HepG2 (cell line): ENCODE data around the gene PKD1L1. TPM values are rescaled to one million over a fixed set of nuclear protein-coding genes. Genes with fewer than 3 reads are reported as not detected.

Experiments
- ATF1 ChIP-seq: IDR thresholded peaks from 2 replicates; pipeline ENCODE4 v1.6.1; 2016; ENCODE audit warnings: mild to moderate bottlenecking, control low read depth
- DZIP1 ChIP-seq: sonication (generic); formaldehyde crosslinking; IDR thresholded peaks from 2 replicates; pipeline ENCODE4 v1.5.0; 2020; ENCODE audit warnings: mild to moderate bottlenecking, missing genetic modification reagents
- EP300 ChIP-seq, 3 experiments: sonication (generic) in 1 of 3; formaldehyde crosslinking in 1 of 3; IDR thresholded peaks; 2 replicates each; pipeline versions ENCODE4 v1.5.1 to v1.6.1; 2011 to 2020; ENCODE audit warnings: low read depth in 2 of 3, low read length in 2 of 3, borderline replicate concordance in 1 of 3, improper control_type of control experiment in 1 of 3, mild to moderate bottlenecking in 1 of 3, missing genetic modification reagents in 1 of 3, moderate library complexity in 1 of 3
- GFI1 ChIP-seq: sonication (generic); formaldehyde crosslinking; IDR thresholded peaks from 2 replicates; pipeline ENCODE4 v1.5.0; 2020; ENCODE audit warnings: missing genetic modification reagents, mild to moderate bottlenecking, borderline replicate concordance
- HNF4A ChIP-seq: sonication (generic); formaldehyde crosslinking; IDR thresholded peaks from 2 replicates; pipeline ENCODE4 v1.4.0; 2020; ENCODE audit warnings: missing genetic modification reagents
- HNRNPK ChIP-seq: fragments of 200-400 bp; formaldehyde crosslinking; IDR thresholded peaks from 2 replicates; pipeline ENCODE4 v1.6.1; 2018; ENCODE audit warnings: low read length, low read depth, moderate library complexity, mild to moderate bottlenecking; ENCODE audit not compliant: poor library complexity, severe bottlenecking
- HOXA5 ChIP-seq: sonication (generic); formaldehyde crosslinking; IDR thresholded peaks from 2 replicates; pipeline ENCODE4 v1.4.0; 2020; ENCODE audit warnings: missing genetic modification reagents
- IRX3 ChIP-seq: sonication (generic); formaldehyde crosslinking; IDR thresholded peaks from 2 replicates; pipeline ENCODE4 v1.8.1; 2023; ENCODE audit warnings: mild to moderate bottlenecking, low read depth, missing genetic modification reagents, borderline replicate concordance
- MYPOP ChIP-seq: sonication (generic); formaldehyde crosslinking; IDR thresholded peaks from 2 replicates; pipeline ENCODE4 v1.8.1; 2023; ENCODE audit warnings: mild to moderate bottlenecking, moderate library complexity, missing genetic modification reagents
- NR2F6 ChIP-seq, 2 experiments: IDR thresholded peaks; 2 replicates each; pipeline ENCODE4 v1.6.1; 2016; ENCODE audit warnings: antibody characterized with exemption in 1 of 2, mild to moderate bottlenecking in 1 of 2
- PHF20 ChIP-seq: sonication (generic); formaldehyde crosslinking; IDR thresholded peaks from 2 replicates; pipeline ENCODE4 v1.5.0; 2020; ENCODE audit warnings: mild to moderate bottlenecking, missing genetic modification reagents
- RARG ChIP-seq: sonication (generic); formaldehyde crosslinking; IDR thresholded peaks from 2 replicates; pipeline ENCODE4 v1.4.0; 2020; ENCODE audit warnings: low read depth, mild to moderate bottlenecking, missing genetic modification reagents
- TAF15 ChIP-seq: fragments of 200-400 bp; formaldehyde crosslinking; IDR thresholded peaks from one replicate; pipeline ENCODE4 v1.6.1; 2018; ENCODE audit warnings: mild to moderate bottlenecking, low read depth, low read length; ENCODE audit not compliant: poor library complexity, severe bottlenecking
- TBP ChIP-seq: sonication (generic); formaldehyde crosslinking; IDR thresholded peaks from 2 replicates; pipeline ENCODE4 v1.5.0; 2020; ENCODE audit warnings: missing genetic modification reagents
- TERF1 ChIP-seq: sonication (generic); formaldehyde crosslinking; IDR thresholded peaks from 2 replicates; pipeline ENCODE4 v1.8.0; 2022; ENCODE audit warnings: mild to moderate bottlenecking, missing genetic modification reagents, moderate library complexity
- ZBTB4 ChIP-seq: sonication (generic); formaldehyde crosslinking; IDR thresholded peaks from 2 replicates; pipeline ENCODE4 v1.4.0; 2020; ENCODE audit warnings: missing genetic modification reagents, mild to moderate bottlenecking, borderline replicate concordance
- ZNF383 ChIP-seq: sonication (generic); formaldehyde crosslinking; IDR thresholded peaks from 2 replicates; pipeline ENCODE4 v1.4.0; 2020; ENCODE audit warnings: missing genetic modification reagents, mild to moderate bottlenecking, borderline replicate concordance
- ZNF558 ChIP-seq: sonication (generic); formaldehyde crosslinking; IDR thresholded peaks from 2 replicates; pipeline ENCODE4 v1.9.0; 2022; ENCODE audit warnings: mild to moderate bottlenecking, missing genetic modification reagents, borderline replicate concordance
- polyA plus RNA-seq, 8 experiments: library from polyadenylated mRNA; depleted of rRNA in 3 of 8; stranded (reverse) in 7 of 8; unstranded in 1 of 8; fragments of >200 nt; fragmentation: Illumina TruSeq in 4 of 8; extraction: Trizol in 4 of 8; gene quantifications; 2 replicates each; pipeline versions ENCODE4 v1.2.1 to v1.2.3, GENCODE V29; 2011 to 2016; ENCODE audit warnings: low read depth in 4 of 8, missing spikeins in 1 of 8, mixed read lengths in 1 of 8; ENCODE audit not compliant: insufficient read depth in 1 of 8
- total RNA-seq, 5 experiments: library from RNA; depleted of rRNA; stranded (reverse); fragments of >200 nt; fragmentation: Illumina TruSeq; extraction: Trizol; gene quantifications; 2 replicates each; pipeline ENCODE4 v1.2.3, GENCODE V29; 2016; ENCODE audit warnings: low read depth in 1 of 5

PKD1L1 gene
- total and polyA plus RNA-seq, 2 of the 13 experiments (the other 11 are each of a cell fraction or from before 2014, with no cell fraction given) = 0.01 TPM; not detected in 1

GRCh38 chr7:47734287-47734948 is 213.8 kb downstream of the PKD1L1 start (continued):
- no peak for TF ChIP-seq MYPOP (CRISPR knock-in tag)
- TF ChIP-seq DZIP1 (CRISPR knock-in tag) = no peak
- peak; percentile 44 to 97; a peak in 3 of 4 replicates for TF ChIP-seq EP300 (IDR thresholded peaks at IDR 0.05; ENCODE audit: low read depth in 2 of 2, low read length in 2 of 2)
- peak; percentile 98 for TF ChIP-seq EP300 (CRISPR knock-in tag; IDR thresholded peaks at IDR 0.05; ENCODE audit: borderline replicate concordance)
- no peak for TF ChIP-seq TERF1 (CRISPR knock-in tag)
- TF ChIP-seq TBP (CRISPR knock-in tag) = no peak
- peak; percentile 86 for TF ChIP-seq GFI1 (CRISPR knock-in tag)
- no peak; the same call in 1 of the 2 replicates for TF ChIP-seq PHF20
- TF ChIP-seq IRX3 (CRISPR knock-in tag) = no peak
- TF ChIP-seq HOXA5 (CRISPR knock-in tag) = peak; percentile 92
- TF ChIP-seq NR2F6 (IDR thresholded peaks at IDR 0.05) = peak; percentile 95
- TF ChIP-seq NR2F6 (CRISPR knock-in tag; IDR thresholded peaks at IDR 0.05) = peak; percentile 93
- no peak for TF ChIP-seq HNRNPK
- peak; percentile 91 for TF ChIP-seq HNF4A (CRISPR knock-in tag)
- no peak for TF ChIP-seq ZNF383 (CRISPR knock-in tag)
- peak; percentile 96 for TF ChIP-seq ZBTB4 (CRISPR knock-in tag)
- TF ChIP-seq ZNF558 = no peak
- no peak for TF ChIP-seq RARG (CRISPR knock-in tag)
- TF ChIP-seq TAF15 = no peak
- no peak for TF ChIP-seq ATF1 (CRISPR knock-in tag)
